SH-SY5Y (cell line): ENCODE data around the gene CCDC88C.

ENCODE experiments used
- GATA2 ChIP-seq: IDR thresholded peaks from 2 replicates; pipeline ENCODE4 v1.6.1; 2011; ENCODE audit warnings: mild to moderate bottlenecking, low read depth, low read length
- GATA3 ChIP-seq: IDR thresholded peaks from 2 replicates; pipeline ENCODE4 v1.6.1; 2011; ENCODE audit warnings: low read depth, mild to moderate bottlenecking, low read length, moderate library complexity

CCDC88C gene

DNA sequence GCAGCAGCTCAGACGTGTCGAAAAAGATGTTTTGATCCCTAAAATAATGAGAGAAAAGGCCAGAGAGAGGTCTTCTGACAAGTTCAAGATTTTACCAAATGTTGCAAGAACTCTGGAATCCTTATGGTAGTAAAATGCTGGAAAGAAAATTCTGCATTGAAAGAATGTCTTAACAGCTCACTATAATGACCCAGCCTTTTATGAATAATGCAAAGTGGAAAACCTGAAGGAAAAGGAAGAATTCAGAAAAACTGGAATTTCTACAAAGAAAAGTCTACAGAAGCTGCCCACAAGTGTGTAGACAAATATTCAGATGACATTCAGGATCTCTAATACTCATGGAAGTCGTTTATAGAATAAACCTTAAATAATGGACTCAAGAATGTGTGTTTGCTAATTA is 1.8 kb upstream of the CCDC88C start:
- TF ChIP-seq GATA3 (no peak), GATA2 (no peak)

DNA sequence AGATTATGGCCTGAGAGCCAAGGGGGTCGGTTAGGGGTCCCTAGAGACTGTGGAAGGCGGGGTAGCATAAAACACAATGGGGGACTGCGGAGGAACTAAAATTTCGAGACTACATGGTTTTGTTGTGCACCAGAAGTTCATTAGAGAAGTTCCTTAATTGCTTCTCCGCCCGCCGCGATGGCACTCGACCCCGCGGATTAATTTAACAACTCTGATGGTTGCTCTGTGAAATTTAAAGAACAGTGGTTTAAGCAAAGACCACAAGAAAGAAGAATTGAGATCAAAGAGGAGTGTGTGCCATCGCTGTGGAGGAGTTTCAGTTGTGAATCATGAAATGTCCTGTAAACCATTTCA is 1.4 kb upstream of the CCDC88C start:
- TF ChIP-seq GATA2 (no peak), GATA3 (no peak)

- TF ChIP-seq GATA2: no peak
- TF ChIP-seq GATA3: no peak
Measured at GRCh38 chr14:91418387-91419043, 895 bp upstream of the CCDC88C start.

DNA sequence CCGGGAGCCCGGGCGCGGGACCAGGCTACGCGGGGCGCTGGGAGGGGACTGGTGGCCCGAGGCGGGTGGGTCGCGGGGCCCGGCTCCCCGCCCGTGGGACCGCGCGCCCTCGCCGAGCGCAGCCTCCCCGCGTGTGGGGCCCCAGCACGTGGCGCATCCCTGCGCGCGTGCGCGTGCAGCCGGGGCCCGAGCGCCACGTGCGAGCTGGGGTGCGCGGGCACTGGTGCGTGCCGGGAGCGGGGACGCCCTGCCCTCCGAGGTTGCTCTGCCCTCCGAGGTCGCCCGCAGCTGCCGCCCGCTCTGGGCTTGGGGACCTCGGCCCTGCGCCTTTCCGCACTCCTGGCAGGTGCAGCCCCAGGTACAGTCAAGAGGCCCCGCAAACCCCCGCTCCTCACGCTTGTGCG is 365 bp upstream of the CCDC88C start:
- no peak for TF ChIP-seq GATA3
- TF ChIP-seq GATA2: no peak

DNA sequence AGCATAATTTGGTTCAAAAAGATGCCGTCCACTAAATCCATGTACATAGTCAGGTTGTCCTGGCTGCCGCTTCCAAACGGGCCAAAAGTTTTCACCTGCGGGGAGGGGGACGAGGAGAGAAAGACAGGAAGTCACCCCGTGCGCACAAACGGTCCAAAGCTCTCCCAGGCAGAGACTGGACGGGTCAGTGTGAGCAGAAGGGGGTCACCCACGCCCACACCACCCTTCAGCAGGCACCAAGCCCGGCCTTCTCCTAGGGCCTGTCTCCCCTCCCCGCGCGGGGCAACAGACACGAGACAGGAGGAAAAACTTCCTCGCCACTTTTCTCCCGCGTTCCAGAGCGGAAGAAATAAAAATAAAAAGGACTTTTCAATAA is 888 bp downstream of the CCDC88C start:
- no peak for TF ChIP-seq GATA2
- TF ChIP-seq GATA3: no peak

DNA sequence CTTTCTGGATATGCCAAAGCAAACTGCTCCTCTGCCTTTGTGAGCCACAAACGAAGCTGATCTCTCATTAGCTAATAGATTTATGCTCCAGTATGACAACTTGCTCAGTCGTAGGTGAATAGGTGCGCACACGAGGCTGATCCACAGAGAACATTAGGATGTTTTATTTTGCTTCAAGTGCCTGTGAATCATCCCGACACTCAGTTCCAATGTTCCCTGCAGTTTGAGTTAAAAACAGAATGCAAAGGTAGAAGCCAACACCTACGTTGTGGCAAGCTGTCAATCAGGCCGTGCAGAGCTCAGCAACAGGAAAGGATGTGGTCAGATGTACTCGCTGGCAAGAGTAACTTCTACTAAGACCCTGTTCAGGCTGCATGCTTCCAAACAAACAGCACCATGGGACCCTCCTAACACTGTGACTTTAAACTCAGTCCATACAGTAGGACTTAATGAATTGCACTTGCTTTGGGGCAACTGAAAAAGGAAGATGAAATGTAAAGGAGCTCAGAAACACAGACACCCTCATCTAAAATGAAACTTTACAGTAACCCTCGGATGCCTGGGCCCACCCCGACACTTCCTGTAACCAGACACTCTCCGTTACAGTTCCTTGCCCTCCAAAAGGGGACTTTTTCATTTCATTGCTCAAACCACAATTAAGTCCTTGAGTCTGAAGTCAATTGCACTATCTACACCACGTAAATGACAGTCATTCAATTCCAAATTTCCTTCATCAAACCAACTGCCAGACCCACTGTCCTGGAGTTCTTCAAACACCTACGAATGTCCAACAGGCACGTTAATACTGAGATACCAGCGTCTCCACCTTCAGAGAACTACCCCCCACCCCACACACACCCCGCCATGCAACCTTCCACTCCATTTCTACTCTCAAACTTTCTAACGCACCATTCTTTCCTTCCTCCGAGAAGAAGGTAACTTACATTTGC is 1.6 kb downstream of the CCDC88C start:
- TF ChIP-seq GATA3: no peak
- no peak for TF ChIP-seq GATA2

DNA sequence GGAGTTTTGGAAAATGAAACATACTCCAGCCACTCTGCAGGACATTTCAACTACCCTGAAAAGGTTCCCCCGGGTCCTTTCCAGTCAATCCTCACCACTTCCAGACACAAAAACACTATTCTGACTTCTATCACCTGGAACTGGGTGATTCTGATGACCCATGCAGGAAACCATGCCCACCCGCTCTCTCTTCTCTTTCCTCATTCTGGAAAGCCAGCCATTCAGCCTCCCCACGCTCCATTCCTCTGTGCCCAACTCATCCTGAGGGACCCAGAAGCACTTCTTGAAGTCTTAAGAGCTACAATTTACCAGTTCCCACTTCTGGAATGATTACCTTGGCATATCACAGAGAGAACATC is 3.2 kb downstream of the CCDC88C start:
- TF ChIP-seq GATA3 (no peak), GATA2 (no peak)

GRCh38 chr14:91413547-91414474 is 3.8 kb downstream of the CCDC88C start:
- TF ChIP-seq GATA3: no peak
- TF ChIP-seq GATA2: no peak

DNA sequence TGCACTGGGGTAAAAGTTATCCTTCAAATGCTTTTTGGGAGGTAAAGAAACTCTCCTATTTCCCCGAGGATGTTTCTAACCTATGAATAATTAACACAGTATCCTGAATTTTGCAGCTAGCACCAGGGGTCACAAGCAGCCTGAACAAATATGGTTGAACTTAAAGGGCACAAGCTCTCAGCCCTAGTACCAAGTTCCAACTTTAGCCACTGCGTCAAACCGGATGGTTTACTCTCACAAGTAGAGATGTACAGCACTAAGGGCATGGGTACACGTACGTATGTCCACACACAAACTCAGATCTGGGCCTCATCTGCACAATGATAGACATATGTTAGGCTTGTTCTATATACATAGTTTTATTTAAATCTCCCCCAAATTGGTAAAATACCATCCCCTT is 4.7 kb downstream of the CCDC88C start:
- TF ChIP-seq GATA3: no peak
- TF ChIP-seq GATA2: no peak

DNA sequence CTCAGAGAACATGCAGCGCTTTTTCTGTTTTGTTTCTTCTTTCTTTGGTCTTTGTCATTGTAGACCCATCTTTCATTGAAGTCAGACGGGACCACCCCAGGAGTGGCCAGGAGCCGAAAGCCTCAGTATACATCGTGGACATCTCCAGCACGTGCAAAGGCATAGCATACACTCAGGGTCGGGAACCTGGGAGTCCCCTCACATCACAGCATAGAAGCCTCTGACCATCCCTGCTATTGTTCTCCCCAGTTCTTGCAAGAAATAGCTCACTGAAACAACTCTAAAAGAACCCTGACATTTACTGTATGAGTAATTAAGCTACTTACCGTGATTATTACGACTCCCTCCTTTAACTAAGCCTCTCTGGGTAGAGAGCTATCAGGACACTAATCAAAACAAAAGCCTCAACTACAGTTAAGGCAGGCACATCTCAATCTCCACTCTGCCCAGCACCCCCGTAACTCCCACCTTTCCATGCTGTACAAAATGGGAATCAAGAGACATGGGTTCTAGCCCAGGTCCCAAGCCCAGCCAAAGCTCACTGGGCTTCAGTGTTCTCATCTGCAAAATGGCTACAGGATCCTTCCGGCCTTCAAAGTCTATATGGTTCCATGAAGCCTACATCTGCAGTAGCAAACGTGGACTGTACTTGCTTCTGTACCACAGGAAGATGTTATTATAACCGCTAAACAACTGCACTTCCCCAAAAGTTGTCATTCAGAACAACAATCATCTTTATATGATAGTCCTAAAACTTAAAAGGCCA is 6.7 kb downstream of the CCDC88C start:
- no peak for TF ChIP-seq GATA2

- TF ChIP-seq GATA3 (no peak), GATA2 (no peak)
Measured at GRCh38 chr14:91409928-91410718, 7.5 kb downstream of the CCDC88C start.

DNA sequence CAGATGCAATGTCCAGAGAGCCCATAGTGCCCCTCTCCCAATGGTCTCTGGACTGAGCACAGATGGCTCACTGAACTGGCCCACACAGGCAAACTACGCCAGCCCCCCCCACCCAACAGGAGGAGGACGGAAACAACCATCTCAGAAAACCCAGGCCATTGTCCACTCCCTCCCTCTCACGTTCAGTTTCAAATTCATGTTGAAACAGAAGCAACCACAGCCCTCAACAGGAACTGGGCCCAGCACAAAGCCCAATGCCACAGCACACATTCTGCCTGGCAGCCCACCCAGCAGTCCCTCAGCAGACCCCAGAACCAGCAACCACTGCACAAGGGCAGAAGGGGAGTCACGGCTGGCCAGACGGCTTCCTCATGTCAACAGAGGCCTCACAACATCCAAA is 10.6 kb downstream of the CCDC88C start:
- TF ChIP-seq GATA3 (no peak), GATA2 (no peak)

GRCh38 chr14:91406451-91406850 is 11.2 kb downstream of the CCDC88C start:
- TF ChIP-seq GATA2: no peak
- no peak for TF ChIP-seq GATA3
